ENCODE results near the gene RFX4.

RFX4 gene

DNA sequence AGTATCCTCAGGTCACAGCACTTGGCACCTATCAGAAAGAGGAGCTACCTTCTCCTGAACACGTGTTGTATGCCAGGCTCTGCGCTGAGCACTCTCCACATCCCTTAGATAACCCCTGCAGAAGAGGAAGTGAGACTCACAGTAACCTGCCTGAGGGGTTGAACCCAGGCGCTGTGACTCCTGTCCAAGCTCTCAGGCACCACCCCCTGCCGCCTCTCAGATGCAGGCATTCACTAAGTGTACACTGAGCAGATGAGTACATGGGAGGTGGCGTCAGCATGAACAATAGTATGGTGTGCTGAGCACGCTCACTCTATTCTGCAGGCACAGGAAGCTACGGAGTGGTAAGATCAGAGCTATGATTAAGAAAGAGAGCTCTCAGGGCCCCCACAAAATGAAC, 170.7 kb downstream of the RFX4 start:
- peak overlapping the region in 8 of 11 experiments; percentile 12 to 40 (median 20); a peak in 7 of 22 replicates for H3K4me2 ChIP-seq
- H3K9me3 ChIP-seq (replicated peaks in 1 of 11) = peaks cover 8 to 15% (median 11%) of the 10 kb centered on the region in 11 experiments; a peak in 21 of 22 replicates
- H3K4me1 ChIP-seq = peaks cover 0 to 27% (median 12%) of the 10 kb centered on the region in 10 experiments; a peak in 12 of 20 replicates
- no peak overlapping the region for H3K9ac ChIP-seq
- H3K36me3 ChIP-seq = peaks cover 0 to 5% (median 0%) of the 10 kb centered on the region in 11 experiments; a peak in 1 of 22 replicates
- no peak overlapping the region for H3K4me3 ChIP-seq
- no peak for TF ChIP-seq Cebpa-rat (IDR thresholded peaks at IDR 0.05)
- H3K27ac ChIP-seq = no peak overlapping the region
- H4K20me1 ChIP-seq = no peaks in the 10 kb centered on the region
- H3K27me3 ChIP-seq = no peaks in the 10 kb centered on the region

DNA sequence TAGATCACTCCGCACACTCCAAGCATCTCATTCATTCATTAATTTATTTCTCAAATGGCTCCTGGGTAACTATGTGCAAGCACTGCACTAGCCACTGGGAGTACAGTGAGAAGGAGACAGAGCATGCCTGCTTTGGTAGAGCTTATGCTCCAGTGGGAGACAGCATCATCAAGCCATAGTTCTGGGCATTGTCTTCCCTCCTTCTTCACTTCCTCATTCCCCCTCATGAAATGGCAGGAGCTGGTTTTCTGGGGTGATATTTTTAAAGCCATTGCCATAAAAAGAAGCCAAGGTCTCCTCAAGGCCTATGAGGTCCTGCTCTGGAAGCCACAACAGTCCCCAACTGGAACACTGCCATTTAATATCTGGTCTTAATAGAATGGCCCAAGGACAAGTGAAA, 171.5 kb downstream of the RFX4 start:
- H4K20me1 ChIP-seq = no peaks in the 10 kb centered on the region
- peaks cover 8 to 15% (median 11%) of the 10 kb centered on the region in 11 experiments; a peak in 21 of 22 replicates for H3K9me3 ChIP-seq (replicated peaks in 1 of 11)
- H3K4me1 ChIP-seq = peaks cover 4 to 27% (median 15%) of the 10 kb centered on the region in 10 experiments
- no peak overlapping the region for H3K9ac ChIP-seq
- no peak overlapping the region for H3K4me3 ChIP-seq
- H3K36me3 ChIP-seq = peaks cover 0 to 5% (median 0%) of the 10 kb centered on the region in 11 experiments; a peak in 1 of 22 replicates
- no peak overlapping the region for H3K27ac ChIP-seq
- H3K27me3 ChIP-seq = no peaks in the 10 kb centered on the region
- TF ChIP-seq Cebpa-rat (IDR thresholded peaks at IDR 0.05) = no peak
- H3K4me2 ChIP-seq = peak overlapping the region in 5 of 11 experiments; percentile 17 to 40 (median 21); a peak in 4 of 22 replicates

DNA sequence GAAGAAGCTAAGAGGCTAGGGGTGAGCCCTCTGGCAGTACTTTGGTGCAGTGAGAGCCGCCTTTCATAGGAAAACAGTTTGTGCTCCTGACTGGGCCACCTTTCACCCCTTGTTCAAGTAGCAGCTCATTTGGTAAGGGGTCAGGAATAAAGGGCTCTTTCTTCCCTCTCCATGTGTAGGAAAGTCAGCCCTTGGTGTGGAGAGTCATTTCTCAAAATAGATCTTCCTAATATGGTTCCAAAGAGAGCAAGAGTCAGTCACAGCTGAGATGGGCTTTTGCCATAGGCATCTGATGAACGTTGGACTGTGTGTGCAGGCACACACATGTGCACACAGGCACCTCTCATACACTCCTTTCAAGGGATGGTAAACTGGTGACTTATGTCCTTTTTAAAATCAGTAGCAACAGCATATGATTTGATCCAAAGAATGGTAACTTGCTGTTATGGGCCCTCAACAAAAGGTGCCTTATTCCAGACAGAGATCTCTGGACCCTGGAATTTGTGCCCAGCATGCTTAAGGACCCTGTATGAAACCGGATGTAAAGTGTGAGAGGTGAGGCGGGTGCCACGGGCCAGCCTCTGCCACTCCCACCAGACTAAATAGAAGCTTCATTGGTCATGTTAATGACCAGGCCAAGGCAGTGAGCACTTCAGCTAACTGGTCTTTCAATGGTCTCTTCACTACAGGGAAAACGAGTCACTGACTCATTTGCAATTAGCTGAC, 175.0 kb downstream of the RFX4 start:
- Histone ChIP-seq H3K9me3 (replicated peaks in 1 of 11) (peaks cover under 1 to 8% (median 4%) of the 10 kb centered on the region in 11 experiments; a peak in 21 of 22 replicates), H3K4me3 (no peak overlapping the region), H3K9ac (no peak overlapping the region), H3K27ac (no peak overlapping the region), H3K4me1 (peaks cover 19 to 37% (median 27%) of the 10 kb centered on the region in 10 experiments), H3K4me2 (no peak overlapping the region), H3K36me3 (no peaks in the 10 kb centered on the region), H3K27me3 (no peaks in the 10 kb centered on the region), H4K20me1 (no peaks in the 10 kb centered on the region)
- TF ChIP-seq Cebpa-rat (IDR thresholded peaks at IDR 0.05) = no peak

DNA sequence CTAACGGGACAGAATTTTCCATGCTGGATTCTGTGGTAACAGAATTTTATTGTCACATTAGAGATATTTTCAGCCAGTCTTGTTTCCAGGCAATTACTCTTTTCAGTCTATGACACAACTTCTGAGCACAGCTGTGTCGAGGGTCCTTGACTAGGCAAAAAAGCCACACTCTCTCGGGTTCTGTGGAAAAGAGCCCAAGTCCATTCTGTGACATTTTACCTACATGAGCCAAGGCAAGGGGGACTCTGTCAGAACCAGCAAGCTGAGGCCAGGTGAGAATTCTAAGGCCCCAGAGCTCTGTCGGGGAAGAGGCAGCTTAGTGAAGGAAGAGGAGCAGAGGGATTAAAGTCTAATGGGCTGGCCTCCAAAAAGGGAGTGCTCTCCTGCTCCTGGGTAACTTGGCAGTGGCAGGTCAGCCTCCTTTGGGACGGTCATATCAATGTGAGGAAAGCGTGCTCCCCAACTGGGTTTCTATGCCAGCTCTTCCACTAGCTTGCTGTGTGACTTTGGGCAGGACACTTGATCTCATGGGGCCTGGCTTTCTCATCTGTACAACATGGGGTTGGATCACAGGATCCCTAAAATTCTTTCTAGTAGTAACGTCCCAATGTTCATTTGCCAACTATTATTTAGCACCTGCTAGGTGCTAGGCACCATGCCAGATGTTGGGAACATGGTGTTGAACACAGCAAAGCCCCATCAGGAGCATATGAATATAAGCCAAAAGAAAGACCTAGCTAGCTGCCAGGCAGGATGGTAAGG, 175.7 kb downstream of the RFX4 start:
- Histone ChIP-seq H3K4me2 (peak overlapping the region in 9 of 11 experiments; percentile 74 to 90 (median 85); a peak in 12 of 22 replicates), H3K27me3 (no peaks in the 10 kb centered on the region), H3K9ac (no peak overlapping the region), H3K36me3 (no peaks in the 10 kb centered on the region), H3K4me3 (no peak overlapping the region), H3K4me1 (peaks cover 19 to 34% (median 24%) of the 10 kb centered on the region in 10 experiments), H3K27ac (no peak overlapping the region), H3K9me3 (replicated peaks in 1 of 11) (peaks cover 0 to under 1% (median 0%) of the 10 kb centered on the region in 11 experiments; a peak in 2 of 22 replicates), H4K20me1 (no peaks in the 10 kb centered on the region)
- TF ChIP-seq Cebpa-rat (IDR thresholded peaks at IDR 0.05) = no peak

DNA sequence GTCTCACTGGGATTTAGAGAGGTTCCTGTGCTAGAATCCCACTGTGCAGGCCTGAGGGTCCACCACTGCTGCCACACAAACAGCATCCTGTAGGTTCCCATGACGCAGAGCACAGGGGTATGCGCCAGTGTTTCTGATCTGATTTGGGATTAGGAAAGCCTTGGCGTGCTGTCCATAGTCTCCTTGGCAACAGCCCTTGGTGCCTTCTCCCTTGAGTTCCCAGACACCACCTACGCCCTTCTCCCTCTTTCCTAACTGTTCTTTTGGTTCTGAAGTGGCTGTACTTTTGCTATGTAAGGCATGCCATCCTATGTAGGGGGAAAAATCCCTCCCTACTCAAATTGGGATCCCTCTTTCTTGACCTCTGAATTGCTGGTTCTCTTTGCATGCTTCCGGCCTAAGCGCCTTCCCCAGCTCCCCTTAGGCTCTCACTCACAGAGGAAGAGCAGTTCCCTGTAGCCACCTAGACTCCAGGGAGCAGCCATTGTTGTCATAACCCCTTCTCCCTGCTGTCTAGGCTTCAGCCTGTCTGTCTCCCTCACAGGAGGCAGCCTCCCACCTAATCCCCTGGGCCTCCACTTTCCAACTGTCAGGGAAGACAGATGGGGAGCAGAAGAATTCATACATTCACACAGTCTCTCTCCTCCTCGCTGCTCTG, 176.9 kb downstream of the RFX4 start:
- Histone ChIP-seq H3K27me3 (no peaks in the 10 kb centered on the region), H4K20me1 (no peaks in the 10 kb centered on the region), H3K36me3 (no peaks in the 10 kb centered on the region), H3K4me3 (peak overlapping the region in 9 of 10 experiments; percentile 1 to 40 (median 19); a peak in 7 of 20 replicates), H3K9me3 (replicated peaks in 1 of 11) (no peaks in the 10 kb centered on the region; a peak in 2 of 22 replicates), H3K4me2 (peak overlapping the region; percentile 74 to 90 (median 85)), H3K27ac (peak overlapping the region; percentile 47 to 70 (median 60); a peak in 21 of 22 replicates), H3K9ac (peak overlapping the region; percentile 20 to 57 (median 34); a peak in 13 of 22 replicates), H3K4me1 (peaks cover 15 to 26% (median 21%) of the 10 kb centered on the region in 10 experiments)
- TF ChIP-seq Cebpa-rat (IDR thresholded peaks at IDR 0.05) = no peak

DNA sequence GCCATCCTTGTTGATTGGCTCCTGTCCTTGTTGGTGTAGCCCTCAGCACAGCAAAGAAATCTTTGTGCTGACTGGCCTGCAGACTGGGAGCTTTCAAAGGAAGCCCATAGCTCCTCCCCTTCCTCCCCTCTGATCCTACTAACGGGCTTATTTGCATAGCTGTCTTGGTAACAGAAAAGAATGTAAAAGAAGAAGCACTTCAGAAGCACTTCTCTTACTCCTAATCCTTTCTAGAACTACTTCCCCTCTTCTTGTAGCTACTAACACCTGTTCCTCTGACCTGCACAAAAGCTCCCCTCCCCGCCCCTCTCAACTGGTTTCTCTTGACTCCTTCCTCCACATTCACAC, 177.4 kb downstream of the RFX4 start:
- Histone ChIP-seq H4K20me1 (no peaks in the 10 kb centered on the region), H3K9me3 (replicated peaks in 1 of 11) (no peaks in the 10 kb centered on the region; a peak in 2 of 22 replicates), H3K36me3 (no peaks in the 10 kb centered on the region), H3K4me1 (peaks cover 15 to 26% (median 21%) of the 10 kb centered on the region in 10 experiments), H3K9ac (peak overlapping the region; percentile 20 to 57 (median 34); a peak in 12 of 22 replicates), H3K4me2 (peak overlapping the region; percentile 74 to 90 (median 85)), H3K27me3 (no peaks in the 10 kb centered on the region), H3K4me3 (peak overlapping the region in 9 of 10 experiments; percentile 1 to 40 (median 19); a peak in 7 of 20 replicates), H3K27ac (peak overlapping the region; percentile 47 to 70 (median 60); a peak in 21 of 22 replicates)
- no peak for TF ChIP-seq Cebpa-rat (IDR thresholded peaks at IDR 0.05)

DNA sequence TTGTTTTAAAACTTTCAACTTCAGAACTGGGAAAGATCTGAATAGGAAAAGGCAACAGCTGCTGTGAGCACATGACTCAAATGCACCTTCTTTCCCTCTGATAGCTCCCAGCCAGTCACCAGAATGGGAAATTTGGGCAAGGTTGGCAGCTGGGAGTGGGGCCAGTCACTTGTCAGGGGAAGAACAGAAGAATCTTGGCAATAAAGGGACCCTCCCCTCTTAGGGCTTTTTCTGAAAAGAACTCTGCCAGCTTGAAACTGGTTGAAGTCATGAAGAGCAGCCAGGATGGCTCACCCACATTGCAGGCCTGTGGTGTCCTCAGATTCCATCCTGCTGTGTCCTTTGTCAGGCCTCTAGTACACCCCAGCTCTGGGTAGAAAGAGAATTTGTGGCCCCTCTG, 181.4 kb downstream of the RFX4 start:
- Histone ChIP-seq H4K20me1 (no peaks in the 10 kb centered on the region), H3K36me3 (no peaks in the 10 kb centered on the region), H3K9ac (no peak overlapping the region), H3K4me1 (peaks cover 12 to 20% (median 18%) of the 10 kb centered on the region in 10 experiments), H3K27me3 (peaks cover 0 to 14% (median 0%) of the 10 kb centered on the region in 11 experiments; a peak in 3 of 22 replicates), H3K9me3 (replicated peaks in 1 of 11) (no peaks in the 10 kb centered on the region), H3K4me3 (no peak overlapping the region), H3K4me2 (no peak overlapping the region), H3K27ac (no peak overlapping the region)
- no peak for TF ChIP-seq Cebpa-rat (IDR thresholded peaks at IDR 0.05)

DNA sequence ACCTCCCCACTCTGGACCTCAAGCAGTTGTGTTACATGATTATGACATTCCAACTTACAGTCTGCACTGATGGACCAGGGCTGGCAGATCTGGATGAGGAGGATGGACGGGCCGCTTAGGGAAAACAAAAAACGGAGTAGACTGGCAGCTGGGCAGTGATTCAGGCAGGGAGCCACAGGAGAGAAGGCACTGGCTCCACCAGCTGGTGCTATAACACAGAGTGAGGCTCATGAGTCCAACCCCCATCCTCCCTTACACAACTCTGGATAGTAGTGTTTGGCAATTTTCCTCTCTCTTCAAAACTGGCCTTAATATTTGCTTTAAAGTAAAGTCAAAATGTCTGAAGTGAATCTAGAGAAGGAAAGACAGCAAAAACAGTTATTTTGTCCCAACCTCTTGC, 181.9 kb downstream of the RFX4 start:
- Histone ChIP-seq H3K4me1 (peaks cover 6 to 15% (median 12%) of the 10 kb centered on the region in 10 experiments), H3K36me3 (no peaks in the 10 kb centered on the region), H3K9me3 (replicated peaks in 1 of 11) (no peaks in the 10 kb centered on the region), H4K20me1 (no peaks in the 10 kb centered on the region), H3K4me2 (no peak overlapping the region), H3K27ac (no peak overlapping the region), H3K27me3 (peaks cover 0 to 15% (median 0%) of the 10 kb centered on the region in 11 experiments; a peak in 3 of 22 replicates), H3K4me3 (no peak overlapping the region), H3K9ac (no peak overlapping the region)
- TF ChIP-seq Cebpa-rat (IDR thresholded peaks at IDR 0.05) = no peak
